ENCODE results near the gene RPL12. TPM values are rescaled to one million over a fixed set of nuclear protein-coding genes. Genes with fewer than 3 reads are reported as not detected.
A peak's percentile ranks its signal among the peaks of the same experiment; 100 is the strongest.

Gene RPL12
- total and polyA plus RNA-seq, 2 donors (not counting 1 experiment from before 2014, with no cell fraction given), result 1,334 to 3,459 TPM

DNA sequence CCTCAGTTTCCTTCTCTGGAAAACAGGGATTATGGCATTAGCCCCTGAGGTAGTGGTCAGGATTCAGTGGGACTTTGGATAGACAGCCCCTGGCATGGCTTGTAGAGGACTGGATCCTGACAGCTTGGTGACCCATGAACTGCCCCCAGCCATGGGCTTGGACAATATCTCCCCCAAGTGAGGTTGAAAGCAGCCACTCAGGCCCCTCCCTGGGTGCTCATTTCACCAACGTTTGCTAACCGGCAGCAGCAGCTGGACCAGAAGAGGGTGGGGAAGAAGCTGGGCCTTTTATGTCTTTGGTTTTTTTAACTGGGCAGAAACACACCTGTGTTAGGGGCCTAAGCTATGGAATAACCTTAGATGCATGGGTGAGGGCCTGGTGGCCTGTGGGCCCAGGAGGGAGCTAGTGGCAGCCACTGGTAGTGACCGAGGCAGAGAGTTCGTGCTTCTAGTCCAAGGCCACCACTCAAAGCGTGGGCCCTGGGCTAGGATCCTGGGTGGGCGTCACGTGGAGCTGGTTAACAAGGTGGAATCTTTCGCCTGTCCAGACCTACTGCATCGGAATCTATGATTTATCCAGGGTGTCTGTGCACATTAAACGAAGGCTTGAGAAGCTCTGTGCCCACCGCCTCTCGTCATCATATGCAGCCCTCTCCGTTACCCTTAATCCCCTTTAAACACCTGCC lies 52.3 kb downstream of the RPL12 start:
- peaks cover 8% of the 10 kb centered on the region for H3K79me2 ChIP-seq (ENCODE audit: control insufficient read depth, insufficient read depth, low read length)
- peak overlapping the region; percentile 98 for H3K4me2 ChIP-seq (replicated peaks; ENCODE audit: low read depth, low read length, poor library complexity, severe bottlenecking)
- H4K20me1 ChIP-seq (ENCODE audit: control insufficient read depth, insufficient read depth, low read length, poor library complexity, severe bottlenecking), result no peaks in the 10 kb centered on the region
- H3K27me3 ChIP-seq (replicated peaks in 1 of 4; ENCODE audit: control extremely low read depth in 1 of 4, control insufficient read depth in 3 of 4, insufficient read depth in 4 of 4, low read length in 3 of 4), result peaks cover 0 to 7% (median 2%) of the 10 kb centered on the region in 4 experiments
- H3K27ac Mint-ChIP-seq, result no peak overlapping the region
- H3K9me3 ChIP-seq (ENCODE audit: control extremely low read depth in 1 of 3, control insufficient read depth in 2 of 3, insufficient read depth in 1 of 3, low read length in 2 of 3), result no peaks in the 10 kb centered on the region
- no peak overlapping the region for H3K4me3 ChIP-seq (ENCODE audit: control extremely low read depth in 1 of 5, extremely low read depth in 1 of 5, insufficient read depth in 1 of 5, low read depth in 2 of 5, low read length in 4 of 5)
- 96% methylated on average over 13 of the region's 13 CpGs for WGBS (ENCODE audit: insufficient coverage)
- intact Hi-C loops (cut with micrococcal nuclease), result loop anchor here (1.0 to 5.0 kb wide), 2 partner anchors 185 to 318 kb away; partner anchors contain the start of genes PTRH1 and TTC16
- H3K4me1 Mint-ChIP-seq, result peaks cover 14% of the 10 kb centered on the region
- no peak overlapping the region for H2AFZ ChIP-seq (ENCODE audit: insufficient read depth, low read depth, low read length, poor library complexity, severe bottlenecking)
- DNase-seq (no peak), ATAC-seq (ENCODE audit: low read depth) (no peak)
- TF ChIP-seq, protein P1, sequence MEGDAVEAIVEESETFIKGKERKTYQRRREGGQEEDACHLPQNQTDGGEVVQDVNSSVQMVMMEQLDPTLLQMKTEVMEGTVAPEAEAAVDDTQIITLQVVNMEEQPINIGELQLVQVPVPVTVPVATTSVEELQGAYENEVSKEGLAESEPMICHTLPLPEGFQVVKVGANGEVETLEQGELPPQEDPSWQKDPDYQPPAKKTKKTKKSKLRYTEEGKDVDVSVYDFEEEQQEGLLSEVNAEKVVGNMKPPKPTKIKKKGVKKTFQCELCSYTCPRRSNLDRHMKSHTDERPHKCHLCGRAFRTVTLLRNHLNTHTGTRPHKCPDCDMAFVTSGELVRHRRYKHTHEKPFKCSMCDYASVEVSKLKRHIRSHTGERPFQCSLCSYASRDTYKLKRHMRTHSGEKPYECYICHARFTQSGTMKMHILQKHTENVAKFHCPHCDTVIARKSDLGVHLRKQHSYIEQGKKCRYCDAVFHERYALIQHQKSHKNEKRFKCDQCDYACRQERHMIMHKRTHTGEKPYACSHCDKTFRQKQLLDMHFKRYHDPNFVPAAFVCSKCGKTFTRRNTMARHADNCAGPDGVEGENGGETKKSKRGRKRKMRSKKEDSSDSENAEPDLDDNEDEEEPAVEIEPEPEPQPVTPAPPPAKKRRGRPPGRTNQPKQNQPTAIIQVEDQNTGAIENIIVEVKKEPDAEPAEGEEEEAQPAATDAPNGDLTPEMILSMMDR (IDR thresholded peaks at IDR 0.05), result no peak
- no peak for TF ChIP-seq EZH2 (IDR thresholded peaks at IDR 0.05; ENCODE audit: borderline replicate concordance, insufficient read depth, low read depth, low read length, poor library complexity, severe bottlenecking)
- H3K4me1 ChIP-seq (ENCODE audit: control insufficient read depth in 2 of 2, insufficient read depth in 2 of 2, low read length in 2 of 2), result peaks cover 4 to 16% of the 10 kb centered on the region in 2 donors
- H3K9me3 Mint-ChIP-seq (ENCODE audit: insufficient read depth), result no peaks in the 10 kb centered on the region
- H3K9ac ChIP-seq (ENCODE audit: low read length), result no peak overlapping the region
- peak overlapping the region; percentile 85 for H3K4me3 Mint-ChIP-seq
- H3K27ac ChIP-seq (ENCODE audit: low read length in 2 of 2), result no peak overlapping the region
- ChIA-PET POLR2A (interaction anchor here (0.6 to 1.7 kb wide), 2 partner anchors 52 to 118 kb away, joined by 4 to 6 read pairs; partner anchors contain the start of genes LRSAM1 and RPL12), CTCF (interaction anchor here (0.8 to 1.0 kb wide), 4 partner anchors 16 to 336 kb away, joined by 3 to 6 read pairs (median 4); partner anchors contain the start of gene TOR2A)
- peaks cover 0 to 1% of the 10 kb centered on the region in 2 experiments for H3K36me3 ChIP-seq (replicated peaks in 1 of 2; ENCODE audit: control extremely low read depth in 1 of 2, control insufficient read depth in 1 of 2, extremely low read depth in 1 of 2, insufficient read depth in 2 of 2, low read length in 1 of 2)
- no peaks in the 10 kb centered on the region for H3K27me3 Mint-ChIP-seq

DNA sequence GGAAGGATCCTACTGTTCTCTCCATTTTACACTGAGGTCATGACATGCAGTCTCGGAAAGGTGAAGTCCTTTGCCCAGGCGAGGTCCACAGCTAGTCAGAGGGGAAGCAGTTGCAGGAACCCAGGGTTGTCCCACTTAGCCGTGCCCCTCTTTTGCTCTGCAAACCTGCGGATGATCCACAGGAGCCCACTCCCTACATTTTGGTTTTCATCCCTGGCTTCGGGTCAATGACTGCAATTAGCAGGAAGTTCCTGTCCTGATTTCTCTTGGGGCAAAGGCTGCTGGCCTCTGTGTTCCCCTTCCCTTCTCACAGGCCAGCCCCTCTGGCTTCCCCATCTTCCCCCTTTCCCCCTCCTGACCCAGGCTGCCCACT lies 52.9 kb downstream of the RPL12 start:
- Histone ChIP-seq H3K79me2 (ENCODE audit: control insufficient read depth, insufficient read depth, low read length) (peaks cover 8% of the 10 kb centered on the region), H3K4me2 (replicated peaks; ENCODE audit: low read depth, low read length, poor library complexity, severe bottlenecking) (peak overlapping the region; percentile 98), H4K20me1 (ENCODE audit: control insufficient read depth, insufficient read depth, low read length, poor library complexity, severe bottlenecking) (no peaks in the 10 kb centered on the region), H3K27me3 (replicated peaks in 1 of 4; ENCODE audit: control extremely low read depth in 1 of 4, control insufficient read depth in 3 of 4, insufficient read depth in 4 of 4, low read length in 3 of 4) (peaks cover 0 to 7% (median 2%) of the 10 kb centered on the region in 4 experiments), H3K36me3 (replicated peaks in 1 of 2; ENCODE audit: control extremely low read depth in 1 of 2, control insufficient read depth in 1 of 2, extremely low read depth in 1 of 2, insufficient read depth in 2 of 2, low read length in 1 of 2) (no peaks in the 10 kb centered on the region), H3K9me3 (ENCODE audit: control extremely low read depth in 1 of 3, control insufficient read depth in 2 of 3, insufficient read depth in 1 of 3, low read length in 2 of 3) (no peaks in the 10 kb centered on the region), H3K4me3 (ENCODE audit: control extremely low read depth in 1 of 5, extremely low read depth in 1 of 5, insufficient read depth in 1 of 5, low read depth in 2 of 5, low read length in 4 of 5) (peak overlapping the region in 4 of 5 experiments; percentile 43 to 73 (median 62)), H3K9ac (ENCODE audit: low read length) (peak overlapping the region; percentile 84), H2AFZ (ENCODE audit: insufficient read depth, low read depth, low read length, poor library complexity, severe bottlenecking) (peak overlapping the region; percentile 91), H3K4me1 (ENCODE audit: control insufficient read depth in 2 of 2, insufficient read depth in 2 of 2, low read length in 2 of 2) (peaks cover 4 to 16% of the 10 kb centered on the region in 2 donors), H3K27ac (ENCODE audit: low read length in 2 of 2) (no peak overlapping the region)
- ChIA-PET POLR2A (interaction anchor here (1.7 kb wide), 1 partner anchor 53 kb away, joined by 4 read pairs; the partner anchor contains the start of genes LRSAM1 and RPL12), CTCF (interaction anchor here (0.8 kb wide), 1 partner anchor 184 kb away, joined by 4 read pairs; no protein-coding TSS in a partner anchor)
- TF ChIP-seq, protein P1 (IDR thresholded peaks at IDR 0.05), result peak; percentile 3
- no peak for TF ChIP-seq EZH2 (IDR thresholded peaks at IDR 0.05; ENCODE audit: borderline replicate concordance, insufficient read depth, low read depth, low read length, poor library complexity, severe bottlenecking)
- intact Hi-C loops (cut with micrococcal nuclease), result loop anchor here (1.0 to 5.0 kb wide), 2 partner anchors 184 to 319 kb away; partner anchors contain the start of genes PTRH1 and TTC16
- Mint-ChIP-seq H3K27ac (peak overlapping the region; percentile 67), H3K4me3 (peak overlapping the region; percentile 85), H3K4me1 (peaks cover 14% of the 10 kb centered on the region), H3K9me3 (ENCODE audit: insufficient read depth) (no peaks in the 10 kb centered on the region), H3K27me3 (no peaks in the 10 kb centered on the region)
- WGBS (ENCODE audit: insufficient coverage), result 58% methylated on average over 5 of the region's 5 CpGs
- DNase-seq, result no peak
- ATAC-seq (ENCODE audit: low read depth), result no peak
